Heart left ventricle (tissue), 16 donors: ENCODE data around the gene ACSF3. TPM values are rescaled to one million over a fixed set of nuclear protein-coding genes. Genes with fewer than 3 reads are reported as not detected.

Experiments
- ATAC-seq, 4 donors: fragments of 200-7000 bp; cut with Tn5 transposase; one replicate each; pipeline ENCODE4 v1.9.1; 2020 to 2022; ENCODE audit warnings: moderate library complexity in 4 of 4, mild to moderate bottlenecking in 3 of 4, moderate number of reproducible peaks in 1 of 4
- DNase-seq, 5 donors: peaks; one replicate each; pipeline ENCODE4 v3.0.0-alpha.2; 2020
- H3K27ac ChIP-seq, 12 donors: fragments of 200-600 bp; sonication (generic) in 4 of 12; one replicate each; pipeline versions ENCODE4 v1.5.0 to v1.8.0; 2016 to 2022; ENCODE audit warnings: mild to moderate bottlenecking in 2 of 12
- H3K27me3 ChIP-seq, 9 donors: fragments of 200-600 bp; sonication (generic) in 2 of 9; one replicate each; pipeline versions ENCODE4 v1.5.1 to v1.8.0; 2016 to 2022; ENCODE audit warnings: mild to moderate bottlenecking in 3 of 9
- H3K36me3 ChIP-seq, 9 donors: fragments of 200-600 bp; sonication (generic) in 2 of 9; one replicate each; pipeline versions ENCODE4 v1.5.0 to v1.8.0; 2018 to 2022; ENCODE audit warnings: mild to moderate bottlenecking in 2 of 9
- H3K4me1 ChIP-seq, 12 donors: fragments of 200-600 bp; sonication (generic) in 4 of 12; one replicate each; pipeline versions ENCODE4 v1.5.0 to v1.8.0; 2016 to 2022; ENCODE audit warnings: mild to moderate bottlenecking in 3 of 12
- H3K4me3 ChIP-seq, 12 donors: fragments of 200-600 bp; sonication (generic) in 4 of 12; one replicate each; pipeline versions ENCODE4 v1.5.0 to v1.8.0; 2017 to 2022; ENCODE audit warnings: mild to moderate bottlenecking in 9 of 12, moderate library complexity in 4 of 12
- H3K9me3 ChIP-seq, 12 donors: fragments of 200-600 bp; sonication (generic) in 4 of 12; one replicate each; pipeline versions ENCODE4 v1.5.0 to v1.8.0; 2016 to 2022; ENCODE audit warnings: mild to moderate bottlenecking in 1 of 12
- POLR2A ChIP-seq, 2 donors: fragments of 450-650 bp; IDR thresholded peaks; one replicate each; pipeline ENCODE4 v1.6.1; 2017; ENCODE audit warnings: antibody characterized with exemption in 2 of 2, mild to moderate bottlenecking in 2 of 2, moderate library complexity in 2 of 2
- WGBS, 4 donors: extraction: QIAGEN DNeasy Blood & Tissue Kit in 2 of 4; methylation state at CpG; one replicate each; pipeline versions ENCODE4 v1.1.5 to v1.1.7; 2013 to 2018; 5-methylcytosine and 5-hydroxymethylcytosine counted together
- intact Hi-C, 10 donors: fragments of 100-400 bp; cut with DNase I; formaldehyde crosslinking; loops; one replicate each; pipeline versions ENCODE4 v1.11.1 to v1.14.2; 2022
- polyA plus RNA-seq, 2 donors: library from polyadenylated mRNA; stranded (reverse); fragments of 200-250 nt; gene quantifications; one replicate each; pipeline ENCODE4 v1.2.3, GENCODE V29; 2013
- total RNA-seq, 9 donors: library from RNA; depleted of rRNA in 2 of 9; stranded (reverse); fragments of >200 nt in 2 of 9; fragmentation: NEBNext Ultra II Directional in 3 of 9; extraction: Animal tissue kit (Norgen Biotek cat#: 25700) in 3 of 9; gene quantifications; one replicate each; pipeline versions ENCODE4 v1.1.0 to v1.2.4, GENCODE V29; 2016 to 2023
- TF ChIP-seq, protein P1 (sequence below), 12 donors: fragments of 200-600 bp; sonication (generic) in 4 of 12; IDR thresholded peaks; one replicate each; pipeline versions ENCODE4 v1.5.0 to v1.8.0; 2018 to 2022; ENCODE audit warnings: antibody characterized with exemption in 12 of 12, mild to moderate bottlenecking in 5 of 12
- donor health status: ischemic (EF 13 %, LVEDD 7.1; RV severe dilation, severe dysfunction).
- donor health status: healthy with polysubstance abuse.
- donor health status: DM: no; HTN: yes; CAD: no.
- donor health status: DM: no; HTN: no; CAD: no.
- donor health status: ischemic (EF 25% LVEDD 6.9; RV normal size, moderate dysfunction).
- donor health status: ischemic (EF 25% LVEDD 5.7; RV mildly dilated, moderate dysfunction).
- donor health status: healthy.
- donor health status: DM: yes; HTN: yes; CAD: no.
- donor health status: ischemic (EF 35%, LVEDD 5.7; RV mildly dilated, moderate dysfunction).
- donor health status: nonischemic (EF 11% LVEDD 7.7; RV severe dilation, severe dysfunction).
- donor health status: DM: yes; HTN: yes; CAD: no.
- donor health status: PGD.
- donor health status: ischemic (EF 29% LVEDD 5.4; RV normal size, mild dysfunction).
- donor health status: nonischemic (EF 23%, LVEDD 6.1; RV moderate dilation, normal function).

ACSF3 gene
- total and polyA plus RNA-seq, 11 donors: 10.3 to 26.3 (median 19.3) TPM

DNA sequence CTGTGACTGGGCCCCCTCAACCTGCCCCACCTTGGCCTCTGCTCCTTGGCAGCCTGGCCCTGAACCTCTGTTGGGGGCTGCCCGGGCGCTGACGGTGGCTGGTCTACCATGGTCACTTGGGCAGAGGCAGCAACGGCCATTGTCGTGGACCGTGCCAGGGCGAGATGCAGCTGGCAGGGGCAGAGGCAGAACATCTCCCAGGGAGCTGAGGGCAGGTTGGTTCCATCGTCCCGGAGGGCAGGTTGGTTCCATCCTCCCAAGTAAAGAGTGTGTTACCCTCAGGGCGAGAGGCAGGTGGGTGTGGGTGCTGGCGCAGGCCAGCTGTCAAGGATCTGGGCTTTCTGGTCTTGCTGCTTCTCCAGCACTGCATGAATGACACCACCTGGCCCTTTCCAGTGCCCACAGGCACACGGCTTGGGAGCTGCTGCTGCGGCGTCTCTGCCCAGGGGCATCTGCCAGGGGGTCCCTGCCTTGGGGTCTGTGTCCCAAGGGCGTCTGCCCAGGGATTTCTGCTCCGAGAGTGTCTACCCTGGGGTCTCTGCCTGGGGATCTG is 12.0 kb downstream of the ACSF3 start:
- H3K36me3 ChIP-seq: peaks cover 0 to 82% (median 72%) of the 10 kb centered on the region in 9 donors
- H3K9me3 ChIP-seq: no peaks in the 10 kb centered on the region
- no peak overlapping the region for H3K27ac ChIP-seq
- TF ChIP-seq, protein P1, sequence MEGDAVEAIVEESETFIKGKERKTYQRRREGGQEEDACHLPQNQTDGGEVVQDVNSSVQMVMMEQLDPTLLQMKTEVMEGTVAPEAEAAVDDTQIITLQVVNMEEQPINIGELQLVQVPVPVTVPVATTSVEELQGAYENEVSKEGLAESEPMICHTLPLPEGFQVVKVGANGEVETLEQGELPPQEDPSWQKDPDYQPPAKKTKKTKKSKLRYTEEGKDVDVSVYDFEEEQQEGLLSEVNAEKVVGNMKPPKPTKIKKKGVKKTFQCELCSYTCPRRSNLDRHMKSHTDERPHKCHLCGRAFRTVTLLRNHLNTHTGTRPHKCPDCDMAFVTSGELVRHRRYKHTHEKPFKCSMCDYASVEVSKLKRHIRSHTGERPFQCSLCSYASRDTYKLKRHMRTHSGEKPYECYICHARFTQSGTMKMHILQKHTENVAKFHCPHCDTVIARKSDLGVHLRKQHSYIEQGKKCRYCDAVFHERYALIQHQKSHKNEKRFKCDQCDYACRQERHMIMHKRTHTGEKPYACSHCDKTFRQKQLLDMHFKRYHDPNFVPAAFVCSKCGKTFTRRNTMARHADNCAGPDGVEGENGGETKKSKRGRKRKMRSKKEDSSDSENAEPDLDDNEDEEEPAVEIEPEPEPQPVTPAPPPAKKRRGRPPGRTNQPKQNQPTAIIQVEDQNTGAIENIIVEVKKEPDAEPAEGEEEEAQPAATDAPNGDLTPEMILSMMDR (IDR thresholded peaks at IDR 0.05): no peak
- TF ChIP-seq POLR2A (IDR thresholded peaks at IDR 0.05): no peak
- H3K4me1 ChIP-seq: no peaks in the 10 kb centered on the region
- WGBS, 4 donors: 92 to 96% (median 95%) methylated on average over 2 to 16 of the region's 16 CpGs
- peak in 1 of 5 donors; percentile 56 for DNase-seq
- no peaks in the 10 kb centered on the region for H3K27me3 ChIP-seq
- peak in 1 of 4 donors; percentile 12 for ATAC-seq
- intact Hi-C loops: loop anchor here in 2 of 10 donors (10.0 kb wide), 2 partner anchors 61 to 109 kb away; partner anchors contain the start of gene ZNF778 (in 1 of the 2)
- H3K4me3 ChIP-seq: no peak overlapping the region

DNA sequence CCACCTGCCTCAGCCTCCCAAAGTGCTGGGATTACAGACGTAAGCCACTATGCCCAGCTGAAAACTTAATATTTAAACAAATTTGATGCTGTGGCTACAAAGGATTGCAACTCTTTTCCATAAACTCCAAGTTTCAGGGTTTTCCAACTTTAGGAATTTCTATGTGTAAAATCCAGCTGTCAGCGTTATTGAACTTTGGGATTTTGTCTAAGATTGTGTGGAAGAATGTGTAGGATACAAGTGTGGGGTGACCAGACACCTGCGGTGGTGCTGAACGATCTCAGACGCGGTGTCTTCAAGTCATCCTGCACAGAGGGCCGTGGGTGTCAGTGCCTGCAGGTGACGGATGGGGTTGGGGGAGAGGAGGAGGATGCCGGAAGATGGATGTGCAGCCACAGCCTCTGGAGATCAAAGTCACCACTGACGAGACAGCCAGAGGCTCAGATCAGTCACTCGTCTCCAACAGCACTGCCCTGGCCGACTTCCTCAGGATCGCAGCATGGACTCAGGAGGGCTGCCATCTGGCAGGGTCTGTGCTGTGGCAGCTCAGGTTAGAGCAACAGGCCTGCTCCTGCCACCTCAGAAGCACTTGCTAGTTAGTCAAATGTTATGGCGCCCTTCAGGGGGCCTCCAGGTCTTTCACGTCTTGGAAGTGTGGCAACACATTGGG is 13.0 kb downstream of the ACSF3 start:
- intact Hi-C loops: loop anchor here in 2 of 10 donors (10.0 kb wide), 2 partner anchors 62 to 108 kb away; partner anchors contain the start of gene ZNF778 (in 1 of the 2)
- 78 to 88% (median 81%) methylated on average over 15 of the region's 15 CpGs for WGBS, 4 donors
- peaks cover 0 to 81% (median 67%) of the 10 kb centered on the region in 9 donors for H3K36me3 ChIP-seq

DNA sequence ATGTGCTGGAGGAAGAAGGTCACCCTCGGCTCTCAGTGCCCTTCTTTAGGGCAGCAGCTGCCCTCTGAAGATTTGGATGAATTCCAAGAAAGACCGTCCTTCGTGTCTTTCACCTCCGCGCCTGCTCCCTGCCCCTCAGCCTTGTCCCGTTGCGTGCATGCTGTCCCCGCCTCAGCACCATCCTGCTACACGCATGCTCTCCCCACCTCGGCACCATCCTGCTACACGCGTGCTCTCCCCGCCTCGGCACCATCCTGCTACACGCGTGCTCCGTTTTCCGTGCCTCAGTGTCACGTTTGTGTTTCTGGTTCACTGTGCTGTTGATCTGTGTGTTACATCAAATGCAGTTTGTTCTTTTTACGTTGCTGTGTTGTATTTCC is 13.5 kb downstream of the ACSF3 start:
- Histone ChIP-seq H3K4me3 (no peak overlapping the region), H3K4me1 (no peaks in the 10 kb centered on the region), H3K9me3 (no peaks in the 10 kb centered on the region), H3K36me3 (peaks cover 0 to 81% (median 67%) of the 10 kb centered on the region in 9 donors), H3K27ac (no peak overlapping the region), H3K27me3 (no peaks in the 10 kb centered on the region)
- DNase-seq (no peak), ATAC-seq (no peak)
- 92 to 94% (median 93%) methylated on average over 20 of the region's 20 CpGs for WGBS, 4 donors
- intact Hi-C loops: loop anchor here in 2 of 10 donors (10.0 kb wide), 2 partner anchors 62 to 108 kb away; partner anchors contain the start of gene ZNF778 (in 1 of the 2)
- no peak for TF ChIP-seq POLR2A (IDR thresholded peaks at IDR 0.05)
- TF ChIP-seq, protein P1 (IDR thresholded peaks at IDR 0.05): no peak

More for the DNA sequence above, 13.0 kb downstream of the ACSF3 start:
- Histone ChIP-seq H3K27me3 (no peaks in the 10 kb centered on the region), H3K9me3 (no peaks in the 10 kb centered on the region), H3K27ac (no peak overlapping the region), H3K4me3 (no peak overlapping the region), H3K4me1 (no peaks in the 10 kb centered on the region)
- TF ChIP-seq, protein P1 (IDR thresholded peaks at IDR 0.05): no peak
- TF ChIP-seq POLR2A (IDR thresholded peaks at IDR 0.05): no peak
- DNase-seq (peak in 1 of 5 donors; percentile 44), ATAC-seq (no peak)

DNA sequence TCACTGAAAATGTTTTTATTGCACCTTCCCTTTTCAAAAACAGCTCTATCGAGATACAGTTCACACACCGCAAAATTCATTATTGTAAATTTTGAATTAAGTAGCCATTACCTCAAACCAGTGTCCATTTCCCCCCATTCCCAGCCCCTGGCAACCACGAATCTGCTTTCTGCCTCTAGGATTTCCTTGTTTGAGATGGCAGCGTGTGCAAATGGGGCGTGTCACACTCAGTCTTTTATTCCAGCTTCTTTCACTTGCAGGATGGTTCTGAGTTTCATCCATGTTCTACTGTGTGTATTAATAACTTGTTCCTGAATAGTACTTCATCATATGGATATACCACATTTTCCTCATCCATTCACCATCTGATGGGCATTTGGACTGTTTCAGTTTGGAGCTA is 14.8 kb downstream of the ACSF3 start:
- intact Hi-C loops: loop anchor here in 2 of 10 donors (10.0 kb wide), 2 partner anchors 64 to 106 kb away; partner anchors contain the start of gene ZNF778 (in 1 of the 2)
- H3K4me3 ChIP-seq: no peak overlapping the region
- no peaks in the 10 kb centered on the region for H3K4me1 ChIP-seq
- DNase-seq (no peak), ATAC-seq (no peak)
- H3K36me3 ChIP-seq: peaks cover 0 to 81% (median 66%) of the 10 kb centered on the region in 9 donors
- H3K27me3 ChIP-seq: no peaks in the 10 kb centered on the region
- WGBS, 4 donors: 90 to 93% (median 92%) methylated on average over 5 of the region's 5 CpGs
- H3K27ac ChIP-seq: no peak overlapping the region
- no peak for TF ChIP-seq POLR2A (IDR thresholded peaks at IDR 0.05)
- TF ChIP-seq, protein P1 (IDR thresholded peaks at IDR 0.05): no peak
- no peaks in the 10 kb centered on the region for H3K9me3 ChIP-seq
